GM23338 (cell line): Measurements from ENCODE around the gene MEGF10. TPM values are rescaled to one million over a fixed set of nuclear protein-coding genes. Genes with fewer than 3 reads are reported as not detected.

ENCODE experiments used
- ATAC-seq: fragments of 200-7000 bp; cut with Tn5 transposase; 3 replicates; pipeline ENCODE4 v1.9.1; 2020
- DNase-seq: peaks from one replicate; pipeline ENCODE4 v3.0.0-alpha.2; 2015; ENCODE audit warnings: low spot score
- H2AFZ ChIP-seq: fragments of 200-600 bp; sonication (generic); 2 replicates; pipeline ENCODE4 v1.8.0; 2016; ENCODE audit warnings: antibody characterized with exemption, mild to moderate bottlenecking, moderate library complexity
- H3F3A ChIP-seq: fragments of 200-600 bp; sonication (generic); replicated peaks from 2 replicates; pipeline ENCODE4 v1.8.0; 2017; ENCODE audit warnings: antibody characterized with exemption, mixed run types, low read depth
- H3K27ac ChIP-seq: fragments of 200-600 bp; sonication (generic); 2 replicates; pipeline ENCODE4 v1.6.1; 2016; ENCODE audit warnings: low read depth
- H3K27me3 ChIP-seq: fragments of 200-600 bp; sonication (generic); 2 replicates; pipeline ENCODE4 v1.8.0; 2016; ENCODE audit warnings: mild to moderate bottlenecking, mixed run types, moderate library complexity; ENCODE audit not compliant: insufficient read depth
- H3K36me3 ChIP-seq: fragments of 200-600 bp; sonication (generic); 2 replicates; pipeline ENCODE4 v1.8.0; 2016; ENCODE audit warnings: mild to moderate bottlenecking; ENCODE audit not compliant: insufficient read depth
- H3K4me1 ChIP-seq: fragments of 200-600 bp; sonication (generic); 2 replicates; pipeline ENCODE4 v1.8.0; 2016; ENCODE audit warnings: mild to moderate bottlenecking, moderate library complexity; ENCODE audit not compliant: insufficient read depth
- H3K4me2 ChIP-seq: fragments of 200-600 bp; sonication (generic); 2 replicates; pipeline ENCODE4 v1.7.1; 2017; ENCODE audit warnings: mixed run types
- H3K4me3 ChIP-seq: fragments of 200-600 bp; sonication (generic); 2 replicates; pipeline ENCODE4 v1.6.1; 2016; ENCODE audit warnings: mixed run types
- H3K79me2 ChIP-seq: fragments of 200-600 bp; sonication (generic); replicated peaks from 2 replicates; pipeline ENCODE4 v1.8.0; 2017; ENCODE audit warnings: mild to moderate bottlenecking; ENCODE audit not compliant: insufficient read depth
- H3K9me2 ChIP-seq: fragments of 200-600 bp; sonication (generic); 2 replicates; pipeline ENCODE4 v1.8.0; 2017; ENCODE audit not compliant: insufficient read depth
- H4K20me1 ChIP-seq: fragments of 200-600 bp; sonication (generic); replicated peaks from 2 replicates; pipeline ENCODE4 v1.8.0; 2017; ENCODE audit warnings: mild to moderate bottlenecking; ENCODE audit not compliant: insufficient read depth
- H3K27ac Mint-ChIP-seq: 2 replicates; pipeline ENCODE4 v1.8.0; 2020; ENCODE audit warnings: inconsistent platforms, mild to moderate bottlenecking, moderate library complexity, mixed read lengths
- H3K27me3 Mint-ChIP-seq: 3 replicates; pipeline ENCODE4 v1.8.0; 2022; ENCODE audit warnings: low read depth, mild to moderate bottlenecking, moderate library complexity, mixed read lengths, inconsistent platforms; ENCODE audit not compliant: insufficient read depth, poor library complexity
- H3K36me3 Mint-ChIP-seq: 3 replicates; pipeline ENCODE4 v1.8.0; 2021; ENCODE audit warnings: low read depth, mild to moderate bottlenecking, inconsistent platforms, moderate library complexity, mixed read lengths
- H3K4me1 Mint-ChIP-seq: 3 replicates; pipeline ENCODE4 v1.8.0; 2020; ENCODE audit warnings: mild to moderate bottlenecking, inconsistent platforms, mixed read lengths
- H3K4me3 Mint-ChIP-seq: 3 replicates; pipeline ENCODE4 v1.8.0; 2021; ENCODE audit warnings: moderate library complexity, mild to moderate bottlenecking, inconsistent platforms, mixed read lengths
- H3K9me3 Mint-ChIP-seq: 3 replicates; pipeline ENCODE4 v1.8.0; 2020; ENCODE audit warnings: moderate library complexity, mild to moderate bottlenecking, inconsistent platforms, mixed read lengths
- CREB1 ChIP-seq: fragments of 250-450 bp; sonication (Bioruptor Pico); IDR thresholded peaks from 2 replicates; pipeline ENCODE4 v1.5.0; 2020; ENCODE audit warnings: low read depth, mild to moderate bottlenecking, moderate library complexity
- EZH2 ChIP-seq: fragments of 200-600 bp; sonication (generic); IDR thresholded peaks from one replicate; pipeline ENCODE4 v1.8.0; 2017; ENCODE audit warnings: antibody characterized with exemption, mild to moderate bottlenecking, low read depth; ENCODE audit not compliant: unreplicated experiment
- EZH2phosphoT487 ChIP-seq: fragments of 200-600 bp; sonication (generic); IDR thresholded peaks from one replicate; pipeline ENCODE4 v1.8.1; 2018; ENCODE audit warnings: antibody characterized with exemption; ENCODE audit not compliant: unreplicated experiment
- JUNB ChIP-seq: IDR thresholded peaks from one replicate; pipeline ENCODE4 v1.6.1; 2016; ENCODE audit warnings: antibody characterized with exemption; ENCODE audit not compliant: unreplicated experiment
- STAT1 ChIP-seq: IDR thresholded peaks from one replicate; pipeline ENCODE4 v1.6.1; 2016; ENCODE audit warnings: antibody characterized with exemption; ENCODE audit not compliant: unreplicated experiment
- ZNF331 ChIP-seq: fragments of 250-450 bp; sonication (Bioruptor Pico); IDR thresholded peaks from 2 replicates; pipeline ENCODE4 v1.5.0; 2020; ENCODE audit warnings: low read depth, mild to moderate bottlenecking, moderate library complexity
- polyA plus RNA-seq: library from polyadenylated mRNA; unstranded; fragments of >200 nt; fragmentation: Nextera tagmentation; extraction: Ambion mirVana; gene quantifications from 2 replicates; pipeline ENCODE4 v1.2.1, GENCODE V29; 2016
- total RNA-seq: library from RNA; depleted of rRNA; stranded (reverse); fragments of >200 nt; shearing (Covaris generic); gene quantifications from 2 replicates; pipeline ENCODE4 v1.2.3, GENCODE V29; 2014
- TF ChIP-seq, protein P1 (sequence below), 2 experiments: fragments of 200-600 bp in 1 of 2; sonication (generic) in 1 of 2; conservative IDR thresholded peaks; 2 replicates each; pipeline versions ENCODE4 v1.5.1 to v1.6.1; 2016 to 2017; ENCODE audit warnings: antibody characterized with exemption in 2 of 2, low read depth in 2 of 2, mild to moderate bottlenecking in 2 of 2, moderate library complexity in 1 of 2
- TF ChIP-seq, protein P2 (sequence below): IDR thresholded peaks from one replicate; pipeline ENCODE4 v1.6.1; 2018; ENCODE audit warnings: antibody characterized with exemption; ENCODE audit not compliant: unreplicated experiment

Gene MEGF10
- total and polyA plus RNA-seq, 2 experiments from 2014 or later, result 4.5 to 28.3 TPM

DNA sequence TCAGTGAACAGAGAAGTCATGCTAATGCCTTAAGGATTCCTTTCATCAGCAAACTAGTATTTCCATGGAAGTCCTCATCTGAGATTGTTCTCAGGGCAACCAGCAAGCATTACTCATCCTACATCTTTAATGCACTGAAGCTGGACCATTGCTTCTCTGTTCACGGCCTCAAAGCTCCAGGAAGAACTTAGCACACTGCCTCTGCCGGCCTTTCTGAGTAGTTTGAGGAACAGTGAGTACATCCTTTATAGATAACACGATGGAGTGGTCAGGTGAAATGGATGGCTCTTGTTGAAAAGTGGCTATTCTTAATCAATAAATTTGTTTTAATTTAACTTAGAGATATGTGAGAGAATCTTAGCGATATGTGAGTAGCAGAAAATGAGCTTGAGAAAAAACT lies 35.8 kb downstream of the MEGF10 start:
- H3K27me3 ChIP-seq, result no peaks in the 10 kb centered on the region
- no peaks in the 10 kb centered on the region for H3K9me2 ChIP-seq
- DNase-seq (peak; percentile 49), ATAC-seq (peak; percentile 71)
- Mint-ChIP-seq H3K36me3 (no peaks in the 10 kb centered on the region), H3K9me3 (no peaks in the 10 kb centered on the region), H3K27me3 (no peaks in the 10 kb centered on the region), H3K4me3 (no peak overlapping the region), H3K27ac (peak overlapping the region; percentile 49; the same call in 1 of the 2 replicates), H3K4me1 (peaks cover 76% of the 10 kb centered on the region)
- H3F3A ChIP-seq, result no peaks in the 10 kb centered on the region; the same call in 1 of the 2 replicates
- TF ChIP-seq, protein P1, sequence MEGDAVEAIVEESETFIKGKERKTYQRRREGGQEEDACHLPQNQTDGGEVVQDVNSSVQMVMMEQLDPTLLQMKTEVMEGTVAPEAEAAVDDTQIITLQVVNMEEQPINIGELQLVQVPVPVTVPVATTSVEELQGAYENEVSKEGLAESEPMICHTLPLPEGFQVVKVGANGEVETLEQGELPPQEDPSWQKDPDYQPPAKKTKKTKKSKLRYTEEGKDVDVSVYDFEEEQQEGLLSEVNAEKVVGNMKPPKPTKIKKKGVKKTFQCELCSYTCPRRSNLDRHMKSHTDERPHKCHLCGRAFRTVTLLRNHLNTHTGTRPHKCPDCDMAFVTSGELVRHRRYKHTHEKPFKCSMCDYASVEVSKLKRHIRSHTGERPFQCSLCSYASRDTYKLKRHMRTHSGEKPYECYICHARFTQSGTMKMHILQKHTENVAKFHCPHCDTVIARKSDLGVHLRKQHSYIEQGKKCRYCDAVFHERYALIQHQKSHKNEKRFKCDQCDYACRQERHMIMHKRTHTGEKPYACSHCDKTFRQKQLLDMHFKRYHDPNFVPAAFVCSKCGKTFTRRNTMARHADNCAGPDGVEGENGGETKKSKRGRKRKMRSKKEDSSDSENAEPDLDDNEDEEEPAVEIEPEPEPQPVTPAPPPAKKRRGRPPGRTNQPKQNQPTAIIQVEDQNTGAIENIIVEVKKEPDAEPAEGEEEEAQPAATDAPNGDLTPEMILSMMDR (conservative IDR thresholded peaks at IDR 0.05; ENCODE audit: low read depth in 2 of 2), result peak; percentile 17 to 35; a peak in 3 of 4 replicates
- TF ChIP-seq EZH2phosphoT487, result no peak
- peak overlapping the region; percentile 68; the same call in 1 of the 2 replicates for H3K4me2 ChIP-seq
- H3K27ac ChIP-seq, result peak overlapping the region; percentile 57; the same call in 1 of the 2 replicates
- no peak overlapping the region for H2AFZ ChIP-seq
- H3K36me3 ChIP-seq, result no peaks in the 10 kb centered on the region
- H3K4me1 ChIP-seq, result peaks cover 83% of the 10 kb centered on the region
- H3K79me2 ChIP-seq, result peaks cover 44% of the 10 kb centered on the region
- no peaks in the 10 kb centered on the region for H4K20me1 ChIP-seq
- H3K4me3 ChIP-seq, result no peak overlapping the region

- Histone ChIP-seq H3K9me2 (no peaks in the 10 kb centered on the region), H3K4me1 (peaks cover 83% of the 10 kb centered on the region), H3K4me2 (peak overlapping the region; percentile 68), H2AFZ (no peak overlapping the region), H3K36me3 (no peaks in the 10 kb centered on the region), H3F3A (no peaks in the 10 kb centered on the region; the same call in 1 of the 2 replicates), H3K4me3 (peak overlapping the region; percentile 33; the same call in 1 of the 2 replicates), H3K79me2 (peaks cover 39% of the 10 kb centered on the region), H4K20me1 (no peaks in the 10 kb centered on the region), H3K27me3 (no peaks in the 10 kb centered on the region), H3K27ac (peak overlapping the region; percentile 57)
- Mint-ChIP-seq H3K9me3 (no peaks in the 10 kb centered on the region), H3K27ac (peak overlapping the region; percentile 56; the same call in 1 of the 2 replicates), H3K4me3 (no peak overlapping the region), H3K36me3 (no peaks in the 10 kb centered on the region), H3K27me3 (no peaks in the 10 kb centered on the region), H3K4me1 (peaks cover 76% of the 10 kb centered on the region)
- DNase-seq (no peak), ATAC-seq (peak; percentile 32)
- no peak for TF ChIP-seq JUNB
- TF ChIP-seq, protein P2, sequence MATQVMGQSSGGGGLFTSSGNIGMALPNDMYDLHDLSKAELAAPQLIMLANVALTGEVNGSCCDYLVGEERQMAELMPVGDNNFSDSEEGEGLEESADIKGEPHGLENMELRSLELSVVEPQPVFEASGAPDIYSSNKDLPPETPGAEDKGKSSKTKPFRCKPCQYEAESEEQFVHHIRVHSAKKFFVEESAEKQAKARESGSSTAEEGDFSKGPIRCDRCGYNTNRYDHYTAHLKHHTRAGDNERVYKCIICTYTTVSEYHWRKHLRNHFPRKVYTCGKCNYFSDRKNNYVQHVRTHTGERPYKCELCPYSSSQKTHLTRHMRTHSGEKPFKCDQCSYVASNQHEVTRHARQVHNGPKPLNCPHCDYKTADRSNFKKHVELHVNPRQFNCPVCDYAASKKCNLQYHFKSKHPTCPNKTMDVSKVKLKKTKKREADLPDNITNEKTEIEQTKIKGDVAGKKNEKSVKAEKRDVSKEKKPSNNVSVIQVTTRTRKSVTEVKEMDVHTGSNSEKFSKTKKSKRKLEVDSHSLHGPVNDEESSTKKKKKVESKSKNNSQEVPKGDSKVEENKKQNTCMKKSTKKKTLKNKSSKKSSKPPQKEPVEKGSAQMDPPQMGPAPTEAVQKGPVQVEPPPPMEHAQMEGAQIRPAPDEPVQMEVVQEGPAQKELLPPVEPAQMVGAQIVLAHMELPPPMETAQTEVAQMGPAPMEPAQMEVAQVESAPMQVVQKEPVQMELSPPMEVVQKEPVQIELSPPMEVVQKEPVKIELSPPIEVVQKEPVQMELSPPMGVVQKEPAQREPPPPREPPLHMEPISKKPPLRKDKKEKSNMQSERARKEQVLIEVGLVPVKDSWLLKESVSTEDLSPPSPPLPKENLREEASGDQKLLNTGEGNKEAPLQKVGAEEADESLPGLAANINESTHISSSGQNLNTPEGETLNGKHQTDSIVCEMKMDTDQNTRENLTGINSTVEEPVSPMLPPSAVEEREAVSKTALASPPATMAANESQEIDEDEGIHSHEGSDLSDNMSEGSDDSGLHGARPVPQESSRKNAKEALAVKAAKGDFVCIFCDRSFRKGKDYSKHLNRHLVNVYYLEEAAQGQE, result no peak
- no peak for TF ChIP-seq ZNF331 (CRISPR knock-in tag)
- TF ChIP-seq, protein P1 (conservative IDR thresholded peaks at IDR 0.05; ENCODE audit: low read depth in 2 of 2), result no peak
- TF ChIP-seq EZH2phosphoT487, result no peak
- no peak for TF ChIP-seq CREB1 (CRISPR knock-in tag)
- no peak for TF ChIP-seq EZH2
- TF ChIP-seq STAT1, result no peak
Observed at GRCh38 chr5:127326976-127327755, 36.6 kb downstream of the MEGF10 start.
